ENCODE measurements around the gene LAMC2.

Gene LAMC2

GRCh38 chr1:183215076-183215720 lies 29.1 kb downstream of the LAMC2 start:
- no peak for DNase-seq

- DNase-seq, result no peak
Observed at GRCh38 chr1:183215936-183216335, 29.9 kb downstream of the LAMC2 start.

DNA sequence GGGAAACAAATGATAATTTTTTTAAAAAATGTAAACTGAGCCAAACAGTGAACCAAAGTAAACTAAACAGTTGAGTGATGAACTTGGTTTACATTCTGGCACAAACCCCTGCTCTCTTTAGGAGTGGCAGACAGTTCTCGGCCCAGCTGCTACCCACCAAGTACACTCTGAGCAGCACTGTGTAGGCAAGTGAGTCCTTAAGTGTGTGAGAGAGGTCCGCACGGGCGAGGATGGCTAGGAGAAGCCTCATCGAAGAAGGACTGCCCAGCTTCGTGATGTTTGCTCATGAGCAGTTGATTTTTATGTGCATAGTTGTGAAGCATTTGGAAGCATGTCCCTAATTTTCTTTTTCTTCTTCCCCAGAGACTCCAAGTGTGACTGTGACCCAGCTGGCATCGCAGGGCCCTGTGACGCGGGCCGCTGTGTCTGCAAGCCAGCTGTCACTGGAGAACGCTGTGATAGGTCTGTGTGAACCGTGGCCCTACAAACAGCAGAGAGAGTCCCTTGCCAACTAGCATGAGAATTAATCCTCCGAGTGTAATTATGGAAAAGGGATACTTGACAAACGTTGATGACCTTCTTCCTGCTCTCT lies 32.1 kb downstream of the LAMC2 start:
- no peak for DNase-seq

DNA sequence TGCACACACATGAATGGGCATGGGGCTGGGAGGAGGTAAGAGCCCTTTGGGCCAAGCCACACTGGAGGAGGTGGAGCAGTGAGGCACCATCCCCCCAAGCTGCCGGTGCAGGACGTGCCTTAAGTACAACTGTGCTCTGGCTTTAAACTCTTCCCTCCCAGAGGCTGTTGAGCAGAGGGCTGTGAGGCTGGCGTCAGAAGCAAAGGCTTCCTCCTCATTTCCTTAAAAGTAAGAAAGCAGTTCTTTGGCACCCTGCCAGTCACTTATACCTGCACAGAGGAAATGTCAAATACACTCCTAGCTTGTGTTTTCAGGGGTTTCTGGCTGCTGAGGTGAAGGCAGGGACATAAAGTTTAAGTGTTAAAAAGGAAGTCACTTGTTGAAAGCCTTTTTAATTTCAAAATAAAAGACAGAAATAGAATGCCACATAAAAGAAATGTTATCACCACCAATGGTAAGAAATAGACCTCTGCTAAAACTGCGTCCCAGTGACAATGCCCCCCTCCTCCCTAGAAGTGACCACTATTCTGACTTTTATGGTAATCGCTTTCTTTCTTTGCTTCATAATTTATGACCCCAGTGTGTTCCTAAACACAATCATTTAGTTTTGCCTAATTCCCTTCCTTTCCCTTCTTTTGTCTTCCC lies 33.0 kb downstream of the LAMC2 start:
- peak; percentile 58 for DNase-seq

GRCh38 chr1:183219616-183220009 lies 33.5 kb downstream of the LAMC2 start:
- no peak for DNase-seq

GRCh38 chr1:183222909-183223308 lies 36.8 kb downstream of the LAMC2 start:
- no peak for DNase-seq

- DNase-seq, result no peak
Observed at GRCh38 chr1:183223467-183223866, 37.4 kb downstream of the LAMC2 start.

- DNase-seq, result no peak
Observed at GRCh38 chr1:183226361-183226760, 40.3 kb downstream of the LAMC2 start.

DNA sequence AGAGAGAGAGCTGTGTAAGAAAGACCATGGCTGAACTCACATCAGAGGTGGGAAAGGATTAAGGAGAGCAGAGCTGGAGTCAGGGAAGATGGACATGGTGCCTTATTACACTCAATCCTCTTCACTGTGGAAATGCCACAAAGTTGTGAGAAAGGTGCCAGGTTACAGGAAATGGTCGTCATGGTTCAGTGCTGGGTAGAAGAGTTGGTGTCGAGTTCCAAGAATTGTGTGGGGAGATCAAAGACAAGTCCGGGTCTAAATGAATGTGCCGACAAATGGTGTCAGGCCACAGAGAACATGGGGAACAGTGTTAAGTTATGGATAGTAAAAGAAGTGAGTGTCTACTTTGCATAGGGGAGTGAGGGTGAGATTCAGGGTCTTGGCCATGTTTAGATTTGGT lies 40.9 kb downstream of the LAMC2 start:
- DNase-seq, result no peak

DNA sequence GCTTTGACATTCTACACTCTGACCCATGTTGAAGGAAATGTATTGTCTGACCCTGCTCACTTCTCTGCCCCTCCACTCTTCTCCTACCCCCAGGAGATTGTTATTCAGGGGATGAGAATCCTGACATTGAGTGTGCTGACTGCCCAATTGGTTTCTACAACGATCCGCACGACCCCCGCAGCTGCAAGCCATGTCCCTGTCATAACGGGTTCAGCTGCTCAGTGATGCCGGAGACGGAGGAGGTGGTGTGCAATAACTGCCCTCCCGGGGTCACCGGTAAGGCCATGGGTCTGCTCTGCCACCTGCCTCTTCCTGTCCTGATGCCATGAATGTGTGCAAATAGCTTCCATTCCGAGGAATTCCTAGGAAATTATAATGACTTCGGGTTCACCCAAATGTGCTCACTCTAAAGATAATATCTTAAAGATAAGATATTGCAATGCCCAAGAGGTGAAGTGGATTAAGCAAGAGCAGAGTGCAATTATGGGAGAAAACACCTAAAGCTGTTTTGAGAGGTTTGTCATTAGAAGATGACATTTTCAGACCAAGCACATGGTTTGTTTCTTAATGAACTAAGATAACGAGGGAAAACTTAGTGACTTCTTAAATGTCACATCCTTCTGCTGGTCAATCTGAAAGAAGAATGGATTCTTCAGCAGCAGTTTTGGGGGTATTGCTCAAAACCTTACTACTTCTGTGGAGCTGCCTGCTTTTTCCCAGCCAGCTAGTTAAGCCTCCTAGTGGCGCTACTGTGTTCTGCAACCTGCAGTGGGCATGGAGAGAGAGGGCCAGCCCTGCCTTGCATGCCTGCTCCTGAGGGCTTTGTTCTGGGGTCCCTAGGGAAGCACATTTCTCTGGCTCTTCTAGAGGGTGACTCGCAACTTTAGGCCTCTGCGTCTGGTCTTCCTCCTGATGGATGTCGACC lies 41.6 kb downstream of the LAMC2 start:
- DNase-seq, result no peak

- DNase-seq, result no peak
Observed at GRCh38 chr1:183228347-183229220, 42.5 kb downstream of the LAMC2 start.

DNA sequence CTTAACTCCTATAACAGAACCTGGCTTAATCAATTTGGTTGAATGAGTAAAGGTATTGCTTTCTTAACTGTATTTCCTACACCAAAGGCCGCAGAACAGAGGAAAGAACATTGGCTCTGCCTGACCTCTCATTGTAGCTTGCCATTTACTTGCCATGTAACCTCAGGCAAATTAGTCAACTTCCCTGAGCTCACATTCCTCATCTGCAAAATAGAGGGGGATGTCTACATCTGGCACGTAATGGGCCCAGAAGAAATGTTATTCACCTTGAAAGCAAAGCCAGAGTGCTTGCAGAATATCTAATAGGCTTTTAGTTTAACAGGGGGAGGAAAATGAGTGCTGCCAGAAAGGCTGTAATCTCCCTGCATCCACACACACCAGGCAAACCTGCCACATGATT lies 44.3 kb downstream of the LAMC2 start:
- no peak for DNase-seq

DNA sequence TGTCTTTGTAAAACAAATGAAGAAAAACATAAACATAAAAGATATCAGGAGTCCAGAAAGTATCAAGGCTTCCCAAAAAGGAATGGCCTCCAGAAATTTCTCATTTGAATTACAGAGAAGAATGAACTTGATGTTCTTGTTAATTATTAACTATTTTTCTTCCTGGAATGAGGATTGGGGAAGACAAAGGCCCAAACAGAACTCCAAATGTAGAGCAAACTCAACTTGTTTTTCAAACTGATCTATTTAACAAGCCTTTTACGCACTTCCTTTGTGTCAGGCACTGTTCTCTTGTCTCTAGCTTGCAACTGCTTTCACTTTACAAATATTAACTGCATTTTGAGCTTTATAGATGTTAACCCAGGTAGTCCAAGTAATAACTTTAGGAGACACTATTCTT lies 45.5 kb downstream of the LAMC2 start:
- no peak for DNase-seq

GRCh38 chr1:183233113-183233512 lies 47.0 kb downstream of the LAMC2 start:
- DNase-seq, result no peak

GRCh38 chr1:183234660-183235476 lies 48.8 kb downstream of the LAMC2 start:
- DNase-seq, result no peak

DNA sequence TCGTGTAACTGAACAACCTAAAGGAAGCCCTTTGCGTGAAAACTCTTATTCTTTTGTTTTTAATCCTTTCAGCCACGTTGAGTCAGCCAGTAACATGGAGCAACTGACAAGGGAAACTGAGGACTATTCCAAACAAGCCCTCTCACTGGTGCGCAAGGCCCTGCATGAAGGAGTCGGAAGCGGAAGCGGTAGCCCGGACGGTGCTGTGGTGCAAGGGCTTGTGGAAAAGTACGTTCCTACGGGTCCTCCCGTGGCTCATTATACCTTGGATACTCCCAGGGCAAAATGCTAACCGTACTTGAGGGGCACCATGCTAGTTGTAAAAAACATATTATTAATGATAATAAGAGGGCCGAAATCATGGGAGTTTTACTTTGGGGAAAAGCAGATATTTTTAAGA lies 49.4 kb downstream of the LAMC2 start:
- no peak for DNase-seq

DNA sequence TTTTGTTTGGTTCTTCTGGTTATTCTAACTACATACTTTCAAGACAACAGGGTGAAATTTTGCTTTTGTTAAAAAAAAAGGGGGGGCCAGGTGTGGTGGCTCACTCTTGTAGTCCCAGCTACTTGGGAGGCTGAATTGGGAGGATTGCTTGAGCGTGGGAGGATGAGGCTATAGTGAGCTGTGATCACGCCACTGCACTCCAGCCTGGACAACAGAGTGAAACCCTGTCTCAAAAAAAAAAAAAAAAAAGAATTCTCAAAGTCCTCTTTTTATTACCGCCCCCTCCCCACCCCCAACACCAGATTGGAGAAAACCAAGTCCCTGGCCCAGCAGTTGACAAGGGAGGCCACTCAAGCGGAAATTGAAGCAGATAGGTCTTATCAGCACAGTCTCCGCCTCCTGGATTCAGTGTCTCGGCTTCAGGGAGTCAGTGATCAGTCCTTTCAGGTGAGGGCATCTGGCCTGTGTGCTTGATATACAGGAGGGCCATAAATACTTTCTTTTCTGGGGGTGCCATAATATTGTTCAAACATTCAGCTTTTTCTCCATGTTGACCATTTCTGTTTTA lies 50.2 kb downstream of the LAMC2 start:
- DNase-seq, result no peak

GRCh38 chr1:183237046-183237445 lies 51.0 kb downstream of the LAMC2 start:
- DNase-seq, result no peak

- no peak for DNase-seq
Observed at GRCh38 chr1:183238071-183238470, 52.0 kb downstream of the LAMC2 start.

- no peak for DNase-seq
Observed at GRCh38 chr1:183239220-183239742, 53.2 kb downstream of the LAMC2 start.

Measured in central memory CD4-positive, alpha-beta T cell (primary cell).